Osteocyte (in vitro differentiated cells): ENCODE measurements around the gene FAM3D. TPM values are rescaled to one million over a fixed set of nuclear protein-coding genes. Genes with fewer than 3 reads are reported as not detected.

Experiments used
- DNase-seq: peaks from one replicate; pipeline ENCODE4 v3.0.0; 2021; ENCODE audit warnings: mixed read lengths; ENCODE audit not compliant: unreplicated experiment; ENCODE audit errors: extremely low spot score
- H3K27ac Mint-ChIP-seq: one replicate; pipeline ENCODE4 v1.8.0; 2021; ENCODE audit warnings: mild to moderate bottlenecking, mixed read lengths; ENCODE audit not compliant: unreplicated experiment
- H3K27me3 Mint-ChIP-seq: one replicate; pipeline ENCODE4 v1.8.0; 2021; ENCODE audit warnings: mixed read lengths; ENCODE audit not compliant: unreplicated experiment
- H3K36me3 Mint-ChIP-seq: one replicate; pipeline ENCODE4 v1.8.0; 2021; ENCODE audit warnings: mixed read lengths; ENCODE audit not compliant: unreplicated experiment
- H3K4me1 Mint-ChIP-seq: one replicate; pipeline ENCODE4 v1.8.0; 2021; ENCODE audit warnings: mixed read lengths; ENCODE audit not compliant: unreplicated experiment
- H3K4me3 Mint-ChIP-seq: one replicate; pipeline ENCODE4 v1.8.0; 2021; ENCODE audit warnings: mild to moderate bottlenecking, moderate library complexity, mixed read lengths; ENCODE audit not compliant: unreplicated experiment
- H3K9me3 Mint-ChIP-seq: one replicate; pipeline ENCODE4 v1.8.0; 2021; ENCODE audit warnings: mixed read lengths; ENCODE audit not compliant: unreplicated experiment
- CTCF ChIP-seq: fragments of 200-600 bp; sonication (generic); IDR thresholded peaks from 2 replicates; pipeline ENCODE4 v1.5.0; 2021; ENCODE audit warnings: antibody characterized with exemption, mild to moderate bottlenecking, moderate library complexity
- total RNA-seq: library from RNA; stranded (reverse); gene quantifications from 2 replicates; pipeline ENCODE4 v1.2.1, GENCODE V29; 2021

FAM3D gene
- total RNA-seq, 1 donor from 2014 or later, result not detected

DNA sequence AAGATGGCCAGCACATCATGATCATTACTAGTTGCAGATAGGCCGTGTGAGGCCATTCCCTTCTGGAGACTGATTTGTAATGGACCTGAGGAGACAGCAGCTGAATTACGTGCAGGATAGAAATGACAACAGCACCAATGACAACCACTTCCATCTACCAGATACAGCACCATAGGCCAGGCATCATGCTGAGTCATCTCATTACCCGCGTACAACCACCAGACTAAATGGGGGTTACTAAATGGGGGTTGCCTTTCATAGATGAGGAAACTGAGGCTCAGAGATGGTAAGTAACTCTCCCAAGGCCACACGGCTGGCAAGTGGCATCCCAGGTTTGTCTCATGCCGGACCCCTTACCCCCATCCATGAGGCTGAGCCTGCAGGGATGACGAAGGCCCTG is 56.6 kb downstream of the FAM3D start:
- TF ChIP-seq CTCF, result no peak
- H3K27ac Mint-ChIP-seq, result no peak overlapping the region
- peaks cover 4% of the 10 kb centered on the region for H3K9me3 Mint-ChIP-seq
- H3K36me3 Mint-ChIP-seq, result no peaks in the 10 kb centered on the region
- peaks cover 11% of the 10 kb centered on the region for H3K27me3 Mint-ChIP-seq
- DNase-seq, result no peak
- no peak overlapping the region for H3K4me3 Mint-ChIP-seq
- no peaks in the 10 kb centered on the region for H3K4me1 Mint-ChIP-seq

DNA sequence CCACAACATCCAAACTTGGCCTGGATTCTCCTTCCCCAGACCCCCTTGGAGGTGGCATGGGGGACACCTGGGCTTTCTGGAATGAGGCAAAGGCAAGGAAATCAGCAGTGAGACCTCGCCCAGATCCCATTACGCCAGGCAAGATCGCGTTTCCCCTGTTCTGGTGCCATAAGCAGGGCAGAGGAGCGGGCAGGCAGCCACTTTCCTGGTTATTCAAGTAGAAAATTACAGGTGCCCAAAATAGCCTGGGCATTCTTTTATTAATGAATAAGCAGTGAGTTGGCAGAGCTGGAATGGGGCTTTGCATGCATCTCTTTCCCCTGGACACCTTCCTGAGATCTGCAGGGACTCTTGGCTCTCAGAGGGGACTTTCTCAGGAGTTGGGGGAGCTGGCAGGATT is 57.9 kb downstream of the FAM3D start:
- Mint-ChIP-seq H3K27ac (no peak overlapping the region), H3K4me1 (no peaks in the 10 kb centered on the region), H3K4me3 (no peak overlapping the region), H3K27me3 (peaks cover 22% of the 10 kb centered on the region), H3K9me3 (peaks cover 4% of the 10 kb centered on the region), H3K36me3 (no peaks in the 10 kb centered on the region)
- DNase-seq, result no peak
- no peak for TF ChIP-seq CTCF

- DNase-seq, result no peak
- TF ChIP-seq CTCF, result no peak
- Mint-ChIP-seq H3K27me3 (peaks cover 30% of the 10 kb centered on the region), H3K9me3 (peaks cover 4% of the 10 kb centered on the region), H3K4me3 (no peak overlapping the region), H3K4me1 (no peaks in the 10 kb centered on the region), H3K36me3 (no peaks in the 10 kb centered on the region), H3K27ac (no peak overlapping the region)
Observed at GRCh38 chr3:58607816-58608215, 58.8 kb downstream of the FAM3D start.

GRCh38 chr3:58606693-58607092 is 59.9 kb downstream of the FAM3D start:
- DNase-seq, result no peak
- no peak overlapping the region for H3K27ac Mint-ChIP-seq
- no peak overlapping the region for H3K4me3 Mint-ChIP-seq
- H3K27me3 Mint-ChIP-seq, result peaks cover 38% of the 10 kb centered on the region
- TF ChIP-seq CTCF, result no peak
- H3K36me3 Mint-ChIP-seq, result no peaks in the 10 kb centered on the region
- no peaks in the 10 kb centered on the region for H3K4me1 Mint-ChIP-seq
- peaks cover 8% of the 10 kb centered on the region for H3K9me3 Mint-ChIP-seq

- Mint-ChIP-seq H3K27ac (no peak overlapping the region), H3K27me3 (peaks cover 57% of the 10 kb centered on the region), H3K36me3 (no peaks in the 10 kb centered on the region), H3K9me3 (peaks cover 8% of the 10 kb centered on the region), H3K4me3 (no peak overlapping the region), H3K4me1 (no peaks in the 10 kb centered on the region)
- no peak for TF ChIP-seq CTCF
- no peak for DNase-seq
Observed at GRCh38 chr3:58604031-58604430, 62.5 kb downstream of the FAM3D start.
